ENCODE results near the gene GNG3.
A peak's percentile ranks its signal among the peaks of the same experiment; 100 is the strongest.
"Not testable (repeated sequence)": the region's sequence is repeated elsewhere in the genome, so short reads cannot be mapped to it uniquely, and the experiment has no call there.

Gene GNG3

GRCh38 chr11:62688491-62688890 is 19.0 kb upstream of the GNG3 start:
- no peak for DNase-seq

GRCh38 chr11:62689421-62690183 is 17.9 kb upstream of the GNG3 start, which contains the start of gene LRRN4CL:
TSS of gene LRRN4CL (minus strand) at chr11:62689530. CDS start at chr11:62688508, 1,022 bp downstream.
- no peak for DNase-seq

GRCh38 chr11:62693624-62694023 is 13.9 kb upstream of the GNG3 start:
- DNase-seq, result not testable (repeated sequence)

GRCh38 chr11:62694455-62695167 is 12.9 kb upstream of the GNG3 start:
- DNase-seq, result peak; percentile 74

- DNase-seq, result no peak
Observed at GRCh38 chr11:62702246-62702645, 5.2 kb upstream of the GNG3 start.

- DNase-seq, result not testable (repeated sequence)
Observed at GRCh38 chr11:62703921-62704320, 3.6 kb upstream of the GNG3 start.

GRCh38 chr11:62705413-62705812 is 2.1 kb upstream of the GNG3 start:
- no peak for DNase-seq

- DNase-seq, result peak; percentile 96
Observed at GRCh38 chr11:62705880-62706849, 1.3 kb upstream of the GNG3 start.

GRCh38 chr11:62706850-62707247 is 627 bp upstream of the GNG3 start:
- DNase-seq, result no peak

GRCh38 chr11:62708392-62708791 is 916 bp downstream of the GNG3 start:
- DNase-seq, result peak; percentile 23

GRCh38 chr11:62708793-62709192 is 1.3 kb downstream of the GNG3 start:
- peak; percentile 63 for DNase-seq

GRCh38 chr11:62709247-62710000 is 1.9 kb downstream of the GNG3 start:
- peak; percentile 95 for DNase-seq

- no peak for DNase-seq
Observed at GRCh38 chr11:62710001-62710345, 2.5 kb downstream of the GNG3 start.

- no peak for DNase-seq
Observed at GRCh38 chr11:62712276-62712812, 4.9 kb downstream of the GNG3 start.

GRCh38 chr11:62712861-62713260 is 5.4 kb downstream of the GNG3 start:
- no peak for DNase-seq

- no peak for DNase-seq
Observed at GRCh38 chr11:62713343-62713742, 5.9 kb downstream of the GNG3 start.

- no peak for DNase-seq
Observed at GRCh38 chr11:62715150-62716130, 8.0 kb downstream of the GNG3 start.

GRCh38 chr11:62716206-62716605 is 8.7 kb downstream of the GNG3 start:
- DNase-seq, result no peak

- no peak for DNase-seq
Observed at GRCh38 chr11:62716816-62717215, 9.3 kb downstream of the GNG3 start.

GRCh38 chr11:62719302-62719978 is 12.0 kb downstream of the GNG3 start:
- DNase-seq, result no peak
